NCI-H2196 treated with DMSO at 0.1 percent for 48 hours (cell line): ENCODE data around the gene LRRN2.

Experiments
- DNase-seq: peaks from one replicate; lab custom pipeline; 2025; ENCODE audit not compliant: unreplicated experiment; lab: John Stamatoyannopoulos, UW

Gene LRRN2

DNA sequence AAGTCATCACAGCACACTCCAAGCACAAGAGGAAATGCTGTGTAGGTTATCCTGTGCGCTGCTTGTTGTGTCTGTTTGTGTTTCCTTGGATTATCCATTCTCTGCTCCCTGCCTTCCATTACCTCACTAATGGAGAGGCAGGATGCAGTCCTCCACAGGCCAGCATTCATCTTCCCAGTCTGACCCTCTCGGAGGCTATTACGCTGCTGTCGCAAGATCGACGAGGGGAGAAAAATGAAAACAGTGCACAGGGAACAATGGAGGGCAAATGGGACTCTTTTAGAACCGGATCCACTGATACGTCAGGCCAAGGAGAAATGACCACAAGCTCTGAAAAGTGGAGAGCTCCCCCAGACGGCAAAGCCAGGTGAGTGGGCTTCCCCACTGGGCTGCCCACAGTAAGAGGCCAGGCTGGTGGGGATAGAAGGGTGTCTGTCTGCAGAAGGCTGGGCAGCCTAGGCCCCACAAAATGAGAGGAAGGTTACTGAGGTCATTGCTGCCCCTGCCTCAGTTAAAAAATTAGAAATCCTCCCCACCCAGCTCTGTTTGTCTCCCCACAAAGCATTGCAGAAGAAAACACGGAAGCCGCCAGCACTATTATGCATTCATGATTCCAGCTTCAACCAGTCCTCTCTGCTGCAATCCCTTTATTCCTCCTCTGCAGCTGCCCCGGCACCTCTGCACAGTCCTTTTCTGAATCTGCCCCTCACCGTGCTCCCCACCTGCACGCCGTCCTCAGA lies 21.7 kb downstream of the LRRN2 start:
- DNase-seq, result no peak

DNA sequence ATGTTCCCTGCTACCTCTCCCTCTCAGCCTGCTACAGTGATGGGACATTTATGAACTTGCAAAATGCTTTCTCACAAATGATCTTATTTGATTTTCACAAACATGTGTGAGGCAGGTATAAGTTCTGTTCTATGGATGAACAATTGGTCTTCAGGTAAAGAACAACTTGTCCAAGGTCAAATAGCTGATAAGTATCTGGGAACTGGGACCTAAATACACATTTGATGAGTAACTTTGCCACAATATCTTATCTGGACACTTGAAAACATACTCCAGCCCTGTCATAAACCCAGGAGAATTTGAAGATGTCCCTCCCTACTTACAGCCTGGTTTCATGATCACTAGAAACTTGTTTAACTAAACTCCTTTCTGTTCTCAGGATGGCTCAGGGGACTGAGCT lies 23.0 kb downstream of the LRRN2 start:
- DNase-seq, result no peak

DNA sequence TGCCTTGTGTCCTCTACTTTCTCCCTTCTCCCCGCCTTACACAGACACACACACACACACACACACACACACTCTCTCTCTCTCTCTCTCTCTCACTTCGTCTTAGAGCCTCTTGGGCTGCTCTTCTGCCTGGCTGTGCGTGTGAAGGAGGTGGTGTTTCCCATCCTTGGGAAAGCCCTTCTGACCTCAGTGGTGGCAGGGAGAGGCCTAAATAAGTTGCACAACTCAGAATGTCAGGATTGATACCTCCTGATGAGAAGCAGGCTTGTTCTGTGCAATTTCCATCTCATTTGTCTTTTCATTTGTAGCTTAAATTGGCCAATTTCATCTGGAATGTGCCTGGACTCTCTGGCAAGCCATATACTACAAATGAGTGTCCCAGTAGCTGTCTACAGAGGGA lies 25.0 kb downstream of the LRRN2 start:
- no peak for DNase-seq

DNA sequence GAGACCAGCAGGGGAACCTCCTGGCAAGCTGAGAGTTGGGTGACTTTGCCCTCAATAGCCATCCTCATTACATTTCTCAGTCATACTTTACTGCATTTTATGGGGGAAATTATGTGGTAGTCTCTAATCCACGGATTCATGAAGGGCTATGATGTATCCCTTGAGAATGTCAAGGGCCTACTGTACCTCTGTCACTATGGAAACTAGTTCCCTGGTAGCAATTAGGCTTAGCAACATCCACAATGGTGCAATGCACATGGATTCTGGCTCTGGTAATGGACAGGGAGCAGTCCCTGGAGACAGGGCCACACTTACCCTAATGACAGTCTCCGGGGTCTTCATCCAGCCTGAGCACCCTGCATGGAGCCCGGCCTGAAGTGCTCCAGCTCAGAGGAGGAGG lies 26.5 kb downstream of the LRRN2 start:
- DNase-seq, result no peak

DNA sequence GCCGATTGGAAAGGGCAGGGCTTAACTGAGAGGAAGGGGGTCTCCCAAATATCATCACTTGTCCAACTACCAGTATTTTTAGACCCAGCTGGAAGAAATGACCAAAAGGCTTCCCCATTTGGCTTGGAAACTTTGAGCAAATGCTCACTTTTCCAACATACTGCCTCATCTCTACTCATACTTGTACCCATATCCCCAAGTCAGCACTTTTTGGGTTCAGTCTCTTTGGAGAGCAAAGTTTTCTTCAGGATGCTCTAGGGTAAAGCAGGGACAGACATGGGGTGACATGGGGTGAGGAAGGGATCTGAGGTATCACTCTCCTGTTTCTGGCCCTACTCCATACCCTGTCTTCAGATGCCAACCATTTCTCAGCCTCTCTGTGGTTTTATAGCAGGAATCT lies 27.2 kb downstream of the LRRN2 start:
- DNase-seq, result no peak

DNA sequence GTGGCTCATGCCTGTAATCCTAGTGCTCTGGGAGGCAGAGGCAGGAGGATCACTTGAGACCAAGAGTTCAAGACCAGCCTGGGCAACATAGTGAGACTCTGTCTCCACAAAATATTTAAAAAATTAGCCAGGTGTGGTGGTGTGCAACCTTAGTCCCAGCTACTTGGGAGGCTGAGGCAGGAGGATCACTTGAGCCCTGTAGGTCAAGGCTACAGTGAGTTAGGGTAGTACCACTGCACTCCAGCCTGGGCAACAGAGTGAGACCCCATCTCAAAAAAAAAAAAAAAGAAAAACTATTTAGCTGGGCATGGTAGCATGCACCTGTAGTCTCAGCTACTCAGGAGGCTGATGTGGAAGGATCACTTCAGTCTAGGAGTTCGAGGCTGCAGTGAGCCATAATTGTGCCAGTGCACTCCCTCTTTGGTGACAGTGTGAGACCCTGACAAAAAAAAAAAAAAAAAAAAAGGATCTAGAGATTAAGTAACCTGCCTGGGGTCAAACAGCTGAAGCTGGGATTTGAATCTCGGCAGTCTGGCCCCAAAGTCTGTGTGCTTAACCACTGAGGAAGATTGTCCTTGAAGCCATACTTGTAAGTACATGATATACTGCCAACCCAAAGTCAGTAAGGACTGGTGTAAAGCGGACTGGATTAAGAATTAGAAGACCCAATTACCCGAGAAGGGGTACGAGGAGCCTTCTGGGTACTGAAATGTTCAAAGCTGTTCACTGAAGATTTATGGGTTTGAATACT lies 31.8 kb downstream of the LRRN2 start:
- no peak for DNase-seq

DNA sequence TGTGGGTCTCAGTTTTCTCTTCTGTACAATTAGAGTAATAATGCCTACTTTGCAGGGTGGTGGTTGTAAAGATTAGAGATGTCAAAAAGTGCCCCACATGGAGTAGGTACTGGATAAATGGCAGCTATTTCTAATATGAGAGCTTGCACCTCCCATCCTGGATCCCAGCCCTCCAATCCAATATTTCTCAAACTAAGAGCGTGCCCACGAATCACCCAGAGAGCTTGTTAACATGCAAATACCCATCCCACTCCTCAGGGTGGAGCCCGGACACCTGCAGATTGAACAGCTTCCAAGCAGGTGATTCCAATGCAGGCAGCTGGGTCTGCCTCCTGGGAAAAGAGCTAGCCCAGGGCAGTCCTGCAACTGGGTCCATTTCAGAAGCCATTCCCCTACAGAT lies 33.0 kb downstream of the LRRN2 start:
- DNase-seq, result no peak

DNA sequence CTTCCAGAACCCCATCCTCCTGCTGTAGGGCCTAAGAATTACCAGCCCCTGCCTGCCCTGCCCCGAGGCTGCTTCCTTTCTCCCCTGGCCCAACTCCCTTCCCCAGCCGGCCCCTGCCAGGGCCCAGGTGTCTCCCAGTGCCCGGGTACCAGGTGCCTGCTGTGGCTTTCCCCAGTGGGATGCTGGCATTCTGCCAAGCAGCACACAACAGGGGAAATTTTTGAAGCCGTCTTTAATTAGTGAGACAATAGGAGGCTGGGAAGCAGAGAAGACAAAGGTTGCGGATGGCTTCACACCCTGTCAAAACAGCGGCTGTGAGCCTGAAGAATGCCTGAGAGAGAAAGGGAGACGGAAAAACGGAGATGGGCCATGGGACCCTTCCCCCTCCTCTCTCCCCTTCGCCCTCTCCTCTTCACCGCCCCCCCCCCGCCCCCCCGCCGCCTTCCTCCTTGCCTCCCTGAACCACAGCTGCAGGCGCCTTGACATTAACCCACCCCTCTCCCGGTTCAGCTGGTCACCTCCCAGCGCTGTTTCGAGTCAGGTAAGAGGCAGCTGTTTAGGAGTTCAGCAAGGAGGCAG lies 33.6 kb downstream of the LRRN2 start:
- no peak for DNase-seq

DNA sequence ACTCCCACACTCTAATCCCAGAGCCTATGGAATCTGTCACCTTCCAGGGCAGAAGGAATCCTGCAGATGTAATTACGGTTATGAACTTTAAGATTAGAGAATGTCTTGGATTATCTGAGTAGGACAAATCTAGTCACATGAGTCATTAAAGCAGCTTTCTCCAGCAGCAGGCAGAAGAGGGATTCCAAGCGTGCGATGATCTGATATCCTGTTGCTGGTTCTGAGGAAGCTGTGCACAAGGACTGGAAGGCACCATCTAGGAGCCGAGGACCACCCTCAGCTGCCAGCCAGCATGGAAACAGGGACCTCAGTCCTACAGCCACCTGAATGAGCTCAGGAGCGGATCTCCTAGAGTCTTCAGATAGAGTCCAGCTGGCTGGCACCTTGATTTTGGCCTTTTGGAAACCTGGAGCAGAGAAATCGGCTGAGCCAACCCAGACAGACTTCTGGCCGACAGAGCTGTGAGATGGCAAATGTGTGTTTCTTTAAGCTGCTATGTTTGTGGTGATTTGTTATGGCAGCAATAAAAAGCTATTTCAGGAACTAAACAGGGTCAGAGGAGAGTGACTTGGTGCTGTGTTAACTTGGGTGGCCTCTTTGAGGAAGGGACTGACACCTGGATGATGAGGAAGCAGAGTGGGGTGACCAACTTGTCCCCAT lies 34.5 kb downstream of the LRRN2 start:
- no peak for DNase-seq

DNA sequence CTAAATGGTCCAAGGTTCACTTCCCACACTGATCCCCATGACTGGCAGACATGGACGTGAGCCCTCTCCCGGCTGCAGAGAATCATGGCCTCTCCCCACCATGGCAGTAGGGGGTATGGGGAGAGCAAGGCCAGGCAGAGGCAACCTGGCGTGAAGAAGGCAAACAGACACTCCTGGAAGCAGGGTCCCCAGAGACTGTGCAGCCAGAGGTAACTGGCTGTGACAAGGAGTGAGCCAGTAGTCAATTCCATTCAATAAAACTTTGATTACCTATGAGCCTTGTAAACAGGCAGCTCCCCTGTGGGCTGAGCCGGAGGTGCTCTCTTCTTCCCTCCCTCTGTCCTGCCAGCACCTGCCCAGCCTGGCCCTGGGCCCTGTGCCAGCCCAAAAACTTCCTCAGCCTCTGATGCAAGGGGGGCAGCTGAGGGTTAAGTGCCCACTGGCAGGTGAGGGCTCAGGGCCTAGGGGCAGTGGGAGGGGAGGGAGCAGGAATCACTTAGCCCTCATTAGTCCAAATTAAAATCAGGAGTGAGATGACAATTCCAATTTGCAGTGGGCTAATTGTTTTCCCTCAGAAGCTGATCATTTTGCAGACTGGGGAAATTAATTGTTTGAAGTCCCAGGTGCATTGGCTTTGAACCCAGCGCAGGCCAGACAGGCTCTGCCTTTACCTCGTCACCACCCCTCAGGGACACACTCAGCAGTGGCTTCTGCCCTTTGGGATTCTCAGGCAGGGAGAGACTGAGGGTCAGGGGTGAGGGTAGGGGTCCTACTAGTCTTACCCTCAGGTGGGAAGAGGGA lies 35.6 kb downstream of the LRRN2 start:
- peak; percentile 38 for DNase-seq

DNA sequence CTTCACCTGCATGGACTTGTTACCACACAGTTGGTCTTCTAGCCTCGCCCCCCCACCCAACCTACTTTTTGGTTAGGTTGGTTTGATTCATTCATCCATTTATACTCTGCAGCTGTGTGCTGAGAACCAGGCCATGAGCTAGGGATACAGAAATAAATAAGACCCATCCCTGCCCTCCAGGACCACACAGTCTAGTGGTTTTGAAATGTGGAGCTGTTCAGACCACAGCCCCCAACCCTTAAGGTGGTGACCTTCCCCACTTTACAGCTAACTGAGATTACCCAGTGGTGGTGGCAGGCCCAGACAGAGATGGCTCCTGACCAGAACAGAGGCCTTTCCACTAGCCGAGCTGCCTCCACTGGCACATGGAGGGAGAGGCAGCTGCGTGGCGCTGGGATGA lies 37.0 kb downstream of the LRRN2 start:
- no peak for DNase-seq

DNA sequence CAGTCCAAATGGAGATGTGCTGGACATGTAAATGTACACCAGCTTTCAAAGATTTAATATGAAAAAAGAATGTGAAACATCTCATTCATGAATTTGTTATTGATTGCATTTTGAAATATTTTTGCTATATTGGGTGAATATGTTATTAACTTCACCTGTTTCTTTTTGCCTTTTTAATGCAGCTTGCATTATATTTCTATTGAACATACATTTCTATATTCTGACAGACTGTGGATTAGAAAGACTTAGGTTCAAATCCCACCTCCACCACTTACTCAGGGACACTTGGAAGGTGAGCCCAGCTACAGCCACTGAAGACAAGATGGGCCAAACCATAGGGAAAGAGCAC lies 37.8 kb downstream of the LRRN2 start:
- no peak for DNase-seq

DNA sequence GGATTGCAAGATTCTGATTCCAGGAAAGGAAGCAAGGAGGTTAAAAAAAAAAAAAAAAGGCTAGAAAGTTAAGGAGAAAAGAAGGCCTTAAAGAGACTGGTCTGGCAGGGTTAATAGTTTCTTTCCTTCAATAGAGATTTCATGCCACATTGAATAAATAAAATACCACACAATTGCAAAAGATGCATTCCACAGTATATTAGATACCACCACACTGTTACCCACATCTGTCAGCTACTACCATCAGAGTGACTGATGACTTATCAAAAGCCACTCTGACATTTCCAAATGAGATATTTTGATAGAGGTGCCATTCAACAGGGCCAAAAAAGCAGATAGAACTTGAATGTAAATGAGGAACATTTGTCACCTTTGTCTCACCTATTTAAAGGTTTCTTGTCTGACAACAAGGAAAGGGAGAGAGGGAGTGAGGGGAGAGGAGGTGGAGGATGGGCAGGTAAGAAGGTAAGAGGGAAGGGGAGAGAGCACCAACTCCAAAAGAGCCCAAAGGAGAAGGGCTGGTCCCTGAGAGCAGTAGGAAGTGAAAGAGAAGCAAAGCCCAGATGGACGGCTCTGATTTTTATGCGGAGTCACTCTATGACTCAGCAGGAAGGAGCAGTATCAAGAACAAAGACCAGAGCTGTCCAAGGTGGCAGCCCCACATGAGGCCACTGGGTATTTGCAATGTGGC lies 38.3 kb downstream of the LRRN2 start:
- no peak for DNase-seq

DNA sequence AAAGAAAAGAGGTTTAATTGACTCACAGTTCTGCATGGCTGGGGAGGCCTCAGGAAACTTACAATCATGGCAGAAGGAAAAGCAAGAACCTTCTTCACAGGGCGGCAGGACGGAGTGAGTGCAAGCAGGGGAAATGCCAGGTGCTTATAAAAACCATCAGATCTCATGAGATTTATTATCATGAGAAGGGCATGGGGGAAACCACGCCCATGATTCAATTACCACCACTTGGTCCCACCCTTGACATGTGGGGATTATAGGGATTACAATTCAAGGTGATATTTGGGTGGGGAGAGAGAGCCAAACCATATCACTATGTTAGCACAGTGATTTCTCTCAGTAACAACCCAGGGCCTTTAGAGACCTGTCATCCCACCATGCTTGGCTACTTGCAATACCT lies 39.9 kb downstream of the LRRN2 start:
- no peak for DNase-seq

DNA sequence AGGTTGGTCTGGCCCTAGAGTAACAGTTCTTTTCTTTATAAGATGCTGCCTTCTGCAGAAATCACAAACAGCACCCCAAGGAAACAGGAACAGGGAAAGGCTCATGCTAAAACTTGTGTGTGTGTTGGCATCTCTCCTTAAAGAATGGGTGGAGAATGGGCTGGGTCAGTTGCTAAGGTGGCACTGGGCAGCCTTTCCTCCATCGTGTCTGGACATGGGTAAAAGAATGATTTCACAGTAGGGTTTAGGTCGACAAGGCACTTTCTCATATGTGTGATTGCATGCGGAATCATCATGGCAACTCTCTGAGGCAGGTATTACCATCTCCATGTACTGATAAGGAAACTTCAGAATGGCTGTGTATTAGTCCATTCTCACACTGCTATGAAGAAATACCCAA lies 40.3 kb downstream of the LRRN2 start:
- no peak for DNase-seq

DNA sequence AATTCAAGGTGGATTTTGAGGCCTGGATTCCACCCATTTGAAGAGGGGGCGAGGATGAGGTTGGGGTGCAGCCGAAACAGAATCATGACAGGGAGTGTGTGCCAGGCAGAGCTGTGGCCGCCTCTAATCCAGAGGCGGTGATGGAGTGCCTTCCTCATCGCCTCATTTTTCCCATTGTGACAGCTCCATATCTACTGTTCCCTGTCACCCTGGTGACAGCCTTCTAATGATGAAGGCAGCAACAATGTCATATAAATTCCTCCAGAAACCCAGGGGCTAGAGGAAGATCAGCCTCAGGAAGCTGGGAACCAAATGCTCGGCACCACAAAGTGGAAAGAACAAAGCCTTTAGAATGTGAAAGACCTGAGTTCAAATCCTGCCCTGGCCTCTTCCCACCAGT lies 42.0 kb downstream of the LRRN2 start:
- no peak for DNase-seq

DNA sequence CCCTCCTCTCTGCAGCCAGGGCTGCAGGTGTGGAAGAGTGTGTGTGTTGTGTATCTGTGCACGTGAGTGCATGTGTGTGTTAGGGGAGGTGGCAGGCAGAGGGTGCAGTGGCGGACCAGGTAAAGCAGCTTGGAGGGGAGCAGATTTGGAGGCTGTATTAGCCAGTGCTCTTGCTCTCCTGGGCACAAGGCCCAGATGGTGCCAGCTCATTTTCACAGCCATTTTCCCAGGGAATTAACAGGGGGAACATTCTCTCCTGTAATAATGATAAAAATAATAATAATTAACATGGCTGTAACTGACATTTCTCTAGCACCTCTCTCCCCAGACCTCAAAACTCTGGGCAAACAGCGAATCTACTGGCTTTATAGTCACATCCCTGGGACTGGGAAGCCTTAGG lies 43.6 kb downstream of the LRRN2 start:
- no peak for DNase-seq

DNA sequence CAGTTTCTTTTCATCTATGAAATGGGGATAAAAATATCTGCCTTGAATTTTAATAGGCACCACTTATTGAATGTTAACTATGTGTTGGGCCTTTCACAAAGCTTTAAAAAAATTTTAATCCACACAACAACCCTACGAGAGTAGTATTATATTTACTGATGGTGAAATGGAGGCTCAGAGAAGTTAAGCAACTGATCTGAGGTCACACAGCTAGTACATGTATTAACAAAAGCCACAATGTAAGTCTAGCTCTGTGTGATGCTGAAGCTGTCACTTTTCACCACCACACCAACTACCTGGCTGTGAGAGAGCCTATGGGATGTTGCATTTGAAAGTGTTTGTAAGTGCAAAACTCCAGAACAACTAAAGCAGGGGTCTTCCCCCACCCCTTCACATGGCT lies 44.1 kb downstream of the LRRN2 start:
- no peak for DNase-seq

DNA sequence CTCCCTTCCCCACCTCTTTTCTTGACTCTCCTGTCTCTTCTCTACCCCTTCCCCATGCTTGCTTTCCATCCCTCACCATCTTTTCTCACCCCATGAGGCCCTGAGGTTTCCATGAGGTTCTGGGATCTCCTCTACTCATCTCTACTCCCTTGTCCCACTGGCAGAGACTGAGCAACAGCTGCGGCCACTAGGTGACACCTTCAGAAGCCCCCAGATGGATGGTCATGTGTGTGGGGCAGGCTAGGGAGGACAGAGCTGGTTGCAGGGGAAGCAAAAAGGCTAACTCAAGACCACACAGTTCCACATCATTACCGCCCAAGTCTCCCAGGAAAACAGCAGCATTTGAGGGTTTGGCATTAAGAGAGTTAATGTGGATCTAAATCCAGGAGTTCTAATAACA lies 45.0 kb downstream of the LRRN2 start:
- no peak for DNase-seq

DNA sequence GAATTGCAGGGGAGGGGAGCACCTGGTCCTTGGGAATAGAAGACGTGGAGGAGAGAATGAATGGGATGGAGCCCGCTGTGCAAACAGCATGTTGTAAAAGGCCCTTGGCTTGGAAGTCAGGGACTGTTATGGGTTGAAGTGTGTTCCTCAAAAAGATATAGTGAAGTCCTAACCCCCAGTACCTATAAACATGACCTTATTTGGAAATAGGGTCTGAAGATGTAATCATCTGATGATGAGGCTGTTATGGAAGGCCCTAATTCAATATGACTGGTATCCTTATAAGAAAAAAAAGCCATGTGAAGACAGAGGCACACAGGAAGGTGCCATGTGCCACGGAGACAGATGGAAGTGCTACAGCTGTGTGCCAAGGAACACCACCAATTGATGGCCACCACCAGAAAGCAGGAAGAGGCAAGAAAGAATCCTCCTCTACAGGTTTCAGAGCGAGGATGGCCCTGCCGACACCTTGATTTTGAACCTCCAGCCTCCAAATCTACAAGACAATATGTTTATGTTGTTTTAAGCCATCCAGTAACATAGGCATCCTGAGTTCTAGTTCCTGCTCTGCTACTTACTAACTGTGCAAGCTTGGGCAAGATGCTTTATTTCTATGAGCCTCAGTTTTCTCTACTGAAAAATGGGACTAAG lies 51.2 kb downstream of the LRRN2 start:
- DNase-seq, result no peak
